Measurements from ENCODE around the gene APP. TPM values are rescaled to one million over a fixed set of nuclear protein-coding genes. Genes with fewer than 3 reads are reported as not detected.

The APP gene
- total RNA-seq, 2 experiments from 2014 or later = 60.6 to 61.1 TPM

DNA sequence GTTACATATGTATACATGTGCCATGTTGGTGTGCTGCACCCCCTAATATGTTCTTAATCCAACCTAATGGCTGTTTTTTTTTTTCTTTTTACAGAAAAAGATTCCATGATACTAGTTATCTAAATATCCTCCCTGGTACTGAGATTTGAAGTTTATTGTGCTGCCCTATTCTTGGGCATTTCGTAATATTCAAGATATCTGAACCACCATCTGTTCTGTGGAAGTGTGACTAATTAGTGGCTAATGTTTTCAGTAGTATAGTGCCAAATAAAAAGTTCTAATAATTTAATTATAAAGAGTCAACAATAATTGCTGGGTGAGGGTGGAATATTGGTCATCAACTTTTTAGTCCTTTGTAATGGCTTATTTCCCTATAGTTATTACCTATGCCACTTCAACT is 218.3 kb downstream of the APP start:
- Mint-ChIP-seq H3K4me3 (no peak overlapping the region), H3K9me3 (no peaks in the 10 kb centered on the region), H3K27me3 (ENCODE audit: low read depth) (no peaks in the 10 kb centered on the region), H3K4me1 (ENCODE audit: low read depth) (no peaks in the 10 kb centered on the region), H3K27ac (no peak overlapping the region), H3K36me3 (ENCODE audit: low read depth) (peaks cover 22% of the 10 kb centered on the region)
- DNase-seq = no peak
- intact Hi-C loops (cut with micrococcal nuclease) = loop anchor here (5.0 kb wide), 1 partner anchor 435 kb away; no protein-coding TSS in a partner anchor
- CTCF ChIA-PET = no interaction called here

DNA sequence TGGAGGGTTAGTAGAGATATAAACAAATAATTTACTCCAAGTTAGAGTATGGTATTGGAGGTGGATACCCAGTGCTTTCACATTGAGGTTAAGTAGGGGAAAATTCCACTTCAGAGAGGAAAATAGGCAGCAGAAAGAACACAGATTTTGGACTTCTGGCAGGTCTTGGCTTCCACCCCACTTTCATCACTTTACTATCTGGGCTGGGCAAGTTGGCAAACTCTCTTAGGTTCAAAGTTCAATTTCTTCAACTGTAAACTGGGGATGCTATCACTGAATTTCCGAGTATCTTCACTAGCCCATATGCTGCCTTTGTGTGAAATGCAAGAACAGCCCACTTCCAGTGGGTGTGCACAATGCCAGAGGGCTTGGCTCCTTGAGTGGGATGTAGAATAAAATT is 220.9 kb downstream of the APP start:
- CTCF ChIA-PET = no interaction called here
- no peak overlapping the region for H3K27ac Mint-ChIP-seq
- intact Hi-C loops (cut with micrococcal nuclease) = loop anchor here (5.0 kb wide), 1 partner anchor 438 kb away; no protein-coding TSS in a partner anchor
- H3K36me3 Mint-ChIP-seq (ENCODE audit: low read depth) = peaks cover 17% of the 10 kb centered on the region
- no peak for DNase-seq
- no peaks in the 10 kb centered on the region for H3K27me3 Mint-ChIP-seq (ENCODE audit: low read depth)
- no peak overlapping the region for H3K4me3 Mint-ChIP-seq
- no peaks in the 10 kb centered on the region for H3K4me1 Mint-ChIP-seq (ENCODE audit: low read depth)
- H3K9me3 Mint-ChIP-seq = no peaks in the 10 kb centered on the region

DNA sequence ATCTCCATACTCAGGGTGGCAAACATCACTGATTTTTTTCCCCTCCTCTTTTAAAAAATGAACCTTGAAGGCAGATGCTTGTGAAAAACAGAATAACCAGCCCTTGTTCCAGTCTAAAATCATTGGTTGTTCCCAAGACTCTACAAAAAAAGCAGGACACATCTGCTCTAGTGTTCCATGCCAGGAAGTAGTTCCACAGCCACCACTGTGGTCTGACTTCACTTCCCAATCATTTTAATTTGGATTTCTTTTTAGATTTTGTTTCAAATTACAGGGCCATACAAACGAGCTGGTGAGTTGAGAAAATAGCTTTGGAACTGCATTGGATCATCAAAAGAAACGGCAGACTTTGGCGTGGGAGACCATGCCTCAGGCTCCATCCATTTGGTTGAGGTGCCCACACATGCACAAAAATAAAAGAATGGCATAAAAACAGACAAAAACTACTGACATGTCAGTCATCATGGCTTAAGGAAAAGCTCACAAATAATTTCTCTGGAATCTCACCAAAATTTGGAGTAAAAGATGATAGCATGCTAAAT is 225.8 kb downstream of the APP start:
- H3K4me3 Mint-ChIP-seq = no peak overlapping the region
- peaks cover 6% of the 10 kb centered on the region for H3K36me3 Mint-ChIP-seq (ENCODE audit: low read depth)
- H3K9me3 Mint-ChIP-seq = no peaks in the 10 kb centered on the region
- H3K27me3 Mint-ChIP-seq (ENCODE audit: low read depth) = no peaks in the 10 kb centered on the region
- intact Hi-C loops (cut with micrococcal nuclease) = no loop called here
- CTCF ChIA-PET = no interaction called here
- H3K27ac Mint-ChIP-seq = no peak overlapping the region
- no peaks in the 10 kb centered on the region for H3K4me1 Mint-ChIP-seq (ENCODE audit: low read depth)
- no peak for DNase-seq

DNA sequence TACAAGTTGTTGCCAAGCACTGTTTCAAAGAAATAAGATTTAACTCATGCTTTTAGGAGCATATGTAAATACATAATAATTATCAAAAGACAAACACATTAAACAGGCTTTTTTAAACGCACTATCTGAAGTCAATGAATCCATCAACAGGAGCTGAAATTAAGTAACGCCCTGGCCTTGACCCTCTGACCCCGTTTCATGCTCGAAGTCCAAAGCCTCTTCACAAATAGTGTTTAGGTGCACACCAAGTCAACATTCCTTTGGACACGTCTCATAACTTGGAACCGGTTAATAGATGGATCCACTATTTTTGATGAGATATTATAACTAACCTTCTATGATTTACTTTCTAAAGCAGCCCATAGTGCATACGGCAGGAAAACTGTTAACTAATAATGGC is 226.5 kb downstream of the APP start:
- DNase-seq = no peak
- Mint-ChIP-seq H3K4me1 (ENCODE audit: low read depth) (no peaks in the 10 kb centered on the region), H3K27me3 (ENCODE audit: low read depth) (no peaks in the 10 kb centered on the region), H3K4me3 (no peak overlapping the region), H3K36me3 (ENCODE audit: low read depth) (peaks cover 6% of the 10 kb centered on the region), H3K27ac (no peak overlapping the region), H3K9me3 (no peaks in the 10 kb centered on the region)
- intact Hi-C loops (cut with micrococcal nuclease) = no loop called here
- CTCF ChIA-PET = no interaction called here

DNA sequence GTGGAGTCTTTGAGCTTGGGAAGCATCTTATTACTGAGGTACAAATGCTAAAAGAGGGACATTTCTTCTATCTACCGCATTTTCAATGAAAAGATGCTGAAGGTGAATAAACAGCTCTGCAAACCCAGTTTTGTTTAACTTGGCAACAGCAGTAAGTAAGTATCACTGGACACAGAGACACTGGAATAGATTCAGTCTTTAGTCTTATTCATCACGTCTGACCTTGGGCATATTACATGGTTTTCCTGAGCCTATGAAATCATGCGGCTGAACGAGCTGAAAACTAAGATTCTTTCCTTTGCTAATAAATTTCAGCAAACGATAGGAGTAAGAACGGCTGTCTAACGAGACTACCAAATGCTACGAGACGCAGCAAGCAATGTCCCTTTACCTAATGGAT is 228.4 kb downstream of the APP start:
- Mint-ChIP-seq H3K4me1 (ENCODE audit: low read depth) (no peaks in the 10 kb centered on the region), H3K27ac (no peak overlapping the region), H3K36me3 (ENCODE audit: low read depth) (peaks cover 6% of the 10 kb centered on the region), H3K4me3 (no peak overlapping the region), H3K27me3 (ENCODE audit: low read depth) (no peaks in the 10 kb centered on the region), H3K9me3 (no peaks in the 10 kb centered on the region)
- intact Hi-C loops (cut with micrococcal nuclease) = no loop called here
- DNase-seq = no peak
- CTCF ChIA-PET = no interaction called here

DNA sequence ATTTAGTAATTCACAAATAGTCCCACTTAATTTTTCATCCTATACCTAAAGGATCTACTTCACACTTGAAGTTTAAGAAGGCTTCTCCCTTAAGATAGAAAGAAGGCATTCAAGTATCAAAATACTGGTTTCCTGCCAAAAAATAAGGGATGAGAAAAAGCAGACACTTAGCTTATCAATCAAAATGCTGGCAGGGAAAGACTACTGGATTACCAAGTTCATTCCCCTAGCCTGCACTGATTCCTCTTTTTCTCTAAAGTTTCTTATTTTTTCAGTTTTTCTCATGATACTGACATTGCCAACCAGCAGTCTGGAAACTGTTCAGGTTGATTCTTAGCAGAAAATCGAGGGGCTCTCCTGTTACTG is 231.2 kb downstream of the APP start:
- Mint-ChIP-seq H3K36me3 (ENCODE audit: low read depth) (peaks cover 3% of the 10 kb centered on the region), H3K27ac (no peak overlapping the region), H3K4me1 (ENCODE audit: low read depth) (peaks cover 4% of the 10 kb centered on the region), H3K27me3 (ENCODE audit: low read depth) (no peaks in the 10 kb centered on the region), H3K9me3 (no peaks in the 10 kb centered on the region), H3K4me3 (no peak overlapping the region)
- CTCF ChIA-PET = no interaction called here
- intact Hi-C loops (cut with micrococcal nuclease) = no loop called here
- no peak for DNase-seq

DNA sequence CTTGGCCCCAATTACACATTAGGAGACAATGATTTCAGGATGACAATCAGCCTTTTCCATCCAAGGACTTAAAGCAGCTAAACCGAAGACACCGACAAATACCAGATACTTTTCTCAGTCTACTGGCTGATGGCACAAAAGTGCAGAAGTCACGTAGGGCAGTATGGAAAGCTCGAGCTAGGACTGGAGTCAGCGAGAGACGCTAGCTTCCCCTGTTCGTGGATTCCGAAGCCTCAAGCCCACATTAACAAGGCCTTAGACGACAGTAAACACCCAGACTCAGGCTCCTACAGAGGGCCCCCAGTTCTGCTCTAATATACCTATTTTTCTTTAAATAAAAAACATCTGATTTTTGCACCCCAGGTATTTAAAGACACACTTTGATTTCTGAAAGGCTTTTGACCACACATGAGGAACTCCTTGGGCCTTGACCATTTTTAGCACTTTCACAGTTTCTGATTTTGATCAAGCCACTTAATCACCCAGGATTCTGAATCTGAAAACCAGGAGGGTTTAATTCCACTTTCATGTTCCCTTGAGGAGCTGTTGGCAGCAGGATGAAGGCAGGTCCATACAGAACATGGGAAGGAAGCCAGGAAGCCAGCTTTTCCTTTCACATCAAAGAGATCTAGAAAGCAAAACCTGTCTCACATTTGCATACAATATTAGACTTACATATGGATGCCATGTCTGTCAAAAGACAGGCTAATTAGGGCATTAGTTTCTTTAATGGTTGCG is 231.7 kb downstream of the APP start:
- Mint-ChIP-seq H3K27ac (no peak overlapping the region), H3K4me1 (ENCODE audit: low read depth) (peaks cover 4% of the 10 kb centered on the region), H3K36me3 (ENCODE audit: low read depth) (peaks cover 3% of the 10 kb centered on the region), H3K9me3 (no peaks in the 10 kb centered on the region), H3K4me3 (no peak overlapping the region), H3K27me3 (ENCODE audit: low read depth) (no peaks in the 10 kb centered on the region)
- intact Hi-C loops (cut with micrococcal nuclease) = no loop called here
- no peak for DNase-seq
- CTCF ChIA-PET = no interaction called here

DNA sequence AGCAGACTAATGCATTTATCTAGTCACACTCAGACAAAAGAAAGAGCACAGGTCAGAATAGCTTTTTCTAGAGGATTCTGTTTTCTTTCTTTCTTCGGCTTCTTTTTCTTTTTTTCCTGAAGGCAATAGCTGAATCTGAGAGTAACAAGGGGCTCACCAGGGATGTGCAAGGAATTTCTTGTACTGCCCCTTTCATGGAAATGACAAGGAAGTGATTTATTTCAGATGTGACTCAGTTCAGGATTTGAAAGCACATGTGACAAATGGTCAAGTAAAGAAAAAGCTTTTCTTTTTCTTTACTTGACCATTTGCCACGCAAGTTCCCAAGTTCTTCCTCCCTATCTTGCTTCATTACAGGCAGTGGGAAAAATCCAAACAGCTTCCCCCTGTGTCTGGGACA is 233.8 kb downstream of the APP start:
- H3K36me3 Mint-ChIP-seq (ENCODE audit: low read depth) = peaks cover 3% of the 10 kb centered on the region
- CTCF ChIA-PET = interaction anchor here (0.8 kb wide), 1 partner anchor 203 kb away, joined by 3 read pairs; no protein-coding TSS in a partner anchor
- no peak overlapping the region for H3K27ac Mint-ChIP-seq

DNA sequence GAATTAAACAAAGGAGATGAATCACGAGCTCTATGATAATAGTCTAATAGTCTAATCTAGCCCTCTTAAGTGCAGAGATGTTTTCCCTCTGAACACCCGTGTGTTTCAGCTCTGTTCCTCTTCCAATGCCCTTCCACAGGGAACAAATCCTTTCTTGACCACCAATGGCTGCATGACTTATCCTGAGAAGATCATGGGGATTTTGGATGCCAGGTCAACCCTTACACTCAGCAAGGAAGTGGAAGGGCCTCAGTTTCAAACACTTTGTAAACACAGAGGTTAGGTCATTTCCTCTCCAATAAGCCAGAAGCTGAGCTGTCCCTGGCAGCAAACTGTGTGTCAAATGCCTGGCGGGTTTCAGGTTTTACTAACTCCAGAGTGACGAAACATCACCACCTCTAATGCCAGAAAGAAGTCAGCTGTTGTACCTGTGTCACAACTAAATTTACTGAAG is 235.8 kb downstream of the APP start:
- peaks cover 4% of the 10 kb centered on the region for H3K4me1 Mint-ChIP-seq (ENCODE audit: low read depth)
- peak; percentile 55 for DNase-seq
- peaks cover 3% of the 10 kb centered on the region for H3K36me3 Mint-ChIP-seq (ENCODE audit: low read depth)
- no peaks in the 10 kb centered on the region for H3K9me3 Mint-ChIP-seq
- H3K27me3 Mint-ChIP-seq (ENCODE audit: low read depth) = no peaks in the 10 kb centered on the region
- intact Hi-C loops (cut with micrococcal nuclease) = no loop called here
- H3K4me3 Mint-ChIP-seq = no peak overlapping the region
- CTCF ChIA-PET = interaction anchor here (0.5 kb wide), 1 partner anchor 1231 kb away, joined by 3 read pairs; no protein-coding TSS in a partner anchor
- no peak overlapping the region for H3K27ac Mint-ChIP-seq

More for the DNA sequence above, 233.8 kb downstream of the APP start:
- no peaks in the 10 kb centered on the region for H3K27me3 Mint-ChIP-seq (ENCODE audit: low read depth)
- H3K9me3 Mint-ChIP-seq = no peaks in the 10 kb centered on the region
- DNase-seq = no peak
- H3K4me3 Mint-ChIP-seq = no peak overlapping the region
- peaks cover 4% of the 10 kb centered on the region for H3K4me1 Mint-ChIP-seq (ENCODE audit: low read depth)
- intact Hi-C loops (cut with micrococcal nuclease) = no loop called here

DNA sequence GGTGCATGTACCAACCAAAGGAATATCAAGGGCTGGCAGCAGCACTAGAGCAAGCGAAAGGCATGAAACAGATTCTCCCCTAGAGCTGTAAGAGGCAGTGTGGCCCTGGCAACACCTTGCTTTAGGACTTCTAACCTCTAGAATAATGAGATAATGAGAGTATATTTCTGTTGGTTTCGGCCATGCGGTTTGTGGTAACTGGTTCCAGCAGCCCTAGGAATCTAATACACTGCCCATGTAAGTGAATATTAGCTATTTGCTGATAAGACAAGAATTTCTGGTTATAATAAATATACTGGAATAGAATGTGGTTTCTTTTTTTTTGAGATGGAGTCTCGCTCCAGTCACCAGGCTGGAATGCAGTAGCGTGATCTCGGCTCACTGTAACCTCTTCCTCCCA is 236.4 kb downstream of the APP start:
- CTCF ChIA-PET = no interaction called here

DNA sequence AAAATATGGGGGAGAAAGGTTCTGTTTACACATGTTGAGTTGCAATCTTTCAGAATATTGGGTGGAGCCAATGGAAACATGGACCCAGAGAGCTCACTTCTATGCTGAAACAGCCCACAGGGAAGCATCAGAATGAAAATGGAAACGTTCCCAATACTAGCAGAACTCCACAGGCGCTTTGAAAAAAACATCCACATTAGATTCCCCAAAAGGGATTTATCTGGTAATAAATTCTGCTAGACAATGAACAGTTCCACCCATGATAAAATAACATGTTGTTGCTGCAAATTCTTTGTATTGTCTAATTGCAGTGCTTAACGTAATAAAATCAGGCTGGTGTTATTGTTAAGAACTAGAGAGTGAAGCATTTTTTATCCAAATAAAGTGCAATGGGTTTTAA is 238.8 kb downstream of the APP start:
- Mint-ChIP-seq H3K9me3 (no peaks in the 10 kb centered on the region), H3K36me3 (ENCODE audit: low read depth) (peaks cover 4% of the 10 kb centered on the region), H3K27ac (no peak overlapping the region), H3K4me1 (ENCODE audit: low read depth) (peaks cover 4% of the 10 kb centered on the region), H3K4me3 (no peak overlapping the region), H3K27me3 (ENCODE audit: low read depth) (no peaks in the 10 kb centered on the region)
- intact Hi-C loops (cut with micrococcal nuclease) = no loop called here
- no peak for DNase-seq
- CTCF ChIA-PET = no interaction called here

More for the DNA sequence above, 236.4 kb downstream of the APP start:
- peaks cover 3% of the 10 kb centered on the region for H3K36me3 Mint-ChIP-seq (ENCODE audit: low read depth)
- H3K9me3 Mint-ChIP-seq = no peaks in the 10 kb centered on the region
- H3K27ac Mint-ChIP-seq = no peak overlapping the region
- intact Hi-C loops (cut with micrococcal nuclease) = no loop called here
- no peaks in the 10 kb centered on the region for H3K27me3 Mint-ChIP-seq (ENCODE audit: low read depth)
- no peak for DNase-seq
- no peak overlapping the region for H3K4me3 Mint-ChIP-seq
- H3K4me1 Mint-ChIP-seq (ENCODE audit: low read depth) = peaks cover 4% of the 10 kb centered on the region

DNA sequence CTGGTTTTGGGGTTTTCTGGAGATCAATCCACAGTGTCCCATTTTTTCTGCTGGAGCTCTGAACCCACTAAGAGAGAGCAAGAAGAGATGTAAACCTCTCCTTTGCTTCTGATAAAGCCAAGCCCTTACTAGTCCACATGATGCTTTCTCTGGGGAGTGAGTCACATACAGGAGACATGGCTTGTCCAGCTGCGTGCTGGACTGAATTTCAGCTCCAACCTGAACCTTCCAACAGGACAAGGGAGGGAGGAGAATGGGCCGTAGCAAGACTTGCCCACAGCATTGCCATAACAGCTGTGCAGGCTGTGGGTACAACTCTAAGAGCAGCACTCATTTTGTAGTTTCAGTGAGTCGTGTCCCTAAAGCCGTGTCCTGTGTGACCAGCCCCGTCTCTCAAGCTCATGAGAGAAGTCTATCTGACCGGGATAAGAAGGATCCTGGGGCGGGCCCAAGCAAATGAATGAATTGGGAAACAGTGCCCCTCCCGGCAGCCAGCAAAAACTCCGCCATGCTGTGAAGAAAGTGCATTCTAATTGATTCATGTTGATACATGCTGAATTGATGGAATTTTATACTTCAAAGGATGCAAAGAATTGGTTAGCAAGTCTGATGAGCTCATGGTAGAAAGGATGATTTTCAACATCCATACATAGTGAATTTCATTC is 240.6 kb downstream of the APP start:
- Mint-ChIP-seq H3K36me3 (ENCODE audit: low read depth) (peaks cover 12% of the 10 kb centered on the region), H3K9me3 (no peaks in the 10 kb centered on the region), H3K4me3 (no peak overlapping the region), H3K27ac (no peak overlapping the region), H3K27me3 (ENCODE audit: low read depth) (no peaks in the 10 kb centered on the region), H3K4me1 (ENCODE audit: low read depth) (peaks cover 4% of the 10 kb centered on the region)
- CTCF ChIA-PET = no interaction called here
- DNase-seq = no peak
- intact Hi-C loops (cut with micrococcal nuclease) = no loop called here
